HepG2 (cell line): ENCODE data around the gene TCF19.

Source experiments
- CEBPB ChIP-seq: IDR thresholded peaks from 2 replicates; pipeline ENCODE4 v1.6.1; 2011; ENCODE audit warnings: low read depth, low read length, improper control_type of control experiment, borderline replicate concordance
- ELF1 ChIP-seq: sonication (generic); formaldehyde crosslinking; IDR thresholded peaks from 2 replicates; pipeline ENCODE4 v1.4.0; 2020; ENCODE audit warnings: missing genetic modification reagents
- EZH2 ChIP-seq: conservative IDR thresholded peaks from 2 replicates; pipeline ENCODE4 v1.6.1; 2012; ENCODE audit warnings: mild to moderate bottlenecking, low read depth, low read length, moderate library complexity
- HDAC1 ChIP-seq: sonication (generic); formaldehyde crosslinking; IDR thresholded peaks from 2 replicates; pipeline ENCODE4 v1.5.1; 2020; ENCODE audit warnings: mild to moderate bottlenecking, missing genetic modification reagents
- KDM2A ChIP-seq: sonication (generic); formaldehyde crosslinking; IDR thresholded peaks from 2 replicates; pipeline ENCODE4 v1.4.0; 2020; ENCODE audit warnings: low read depth, missing genetic modification reagents, borderline replicate concordance
- POLR2A ChIP-seq, 2 experiments: IDR thresholded peaks; 2 replicates each; pipeline ENCODE4 v1.6.1; 2011; ENCODE audit warnings: low read depth in 2 of 2, low read length in 2 of 2, mild to moderate bottlenecking in 1 of 2, moderate library complexity in 1 of 2; ENCODE audit not compliant: insufficient read depth in 1 of 2
- PRDM15 ChIP-seq: sonication (generic); formaldehyde crosslinking; IDR thresholded peaks from 2 replicates; pipeline ENCODE4 v1.4.0; 2020; ENCODE audit warnings: missing genetic modification reagents
- ZNF282 ChIP-seq: fragments of 450-650 bp; IDR thresholded peaks from 2 replicates; pipeline ENCODE4 v1.6.1; 2018; ENCODE audit not compliant: partially characterized antibody
- TF ChIP-seq, protein P1 (sequence below): sonication (generic); formaldehyde crosslinking; IDR thresholded peaks from 2 replicates; pipeline ENCODE4 v1.4.0; 2020; ENCODE audit warnings: missing genetic modification reagents, borderline replicate concordance

- no peak for TF ChIP-seq HDAC1
- TF ChIP-seq PRDM15 (CRISPR knock-in tag) = no peak
- no peak for TF ChIP-seq EZH2
- TF ChIP-seq KDM2A (CRISPR knock-in tag) = no peak
- no peak for TF ChIP-seq ZNF282
- TF ChIP-seq ELF1 (CRISPR knock-in tag) = no peak
- TF ChIP-seq POLR2A (IDR thresholded peaks at IDR 0.05; ENCODE audit: insufficient read depth in 1 of 2, low read depth in 2 of 2, low read length in 2 of 2) = no peak
- TF ChIP-seq, protein P1, sequence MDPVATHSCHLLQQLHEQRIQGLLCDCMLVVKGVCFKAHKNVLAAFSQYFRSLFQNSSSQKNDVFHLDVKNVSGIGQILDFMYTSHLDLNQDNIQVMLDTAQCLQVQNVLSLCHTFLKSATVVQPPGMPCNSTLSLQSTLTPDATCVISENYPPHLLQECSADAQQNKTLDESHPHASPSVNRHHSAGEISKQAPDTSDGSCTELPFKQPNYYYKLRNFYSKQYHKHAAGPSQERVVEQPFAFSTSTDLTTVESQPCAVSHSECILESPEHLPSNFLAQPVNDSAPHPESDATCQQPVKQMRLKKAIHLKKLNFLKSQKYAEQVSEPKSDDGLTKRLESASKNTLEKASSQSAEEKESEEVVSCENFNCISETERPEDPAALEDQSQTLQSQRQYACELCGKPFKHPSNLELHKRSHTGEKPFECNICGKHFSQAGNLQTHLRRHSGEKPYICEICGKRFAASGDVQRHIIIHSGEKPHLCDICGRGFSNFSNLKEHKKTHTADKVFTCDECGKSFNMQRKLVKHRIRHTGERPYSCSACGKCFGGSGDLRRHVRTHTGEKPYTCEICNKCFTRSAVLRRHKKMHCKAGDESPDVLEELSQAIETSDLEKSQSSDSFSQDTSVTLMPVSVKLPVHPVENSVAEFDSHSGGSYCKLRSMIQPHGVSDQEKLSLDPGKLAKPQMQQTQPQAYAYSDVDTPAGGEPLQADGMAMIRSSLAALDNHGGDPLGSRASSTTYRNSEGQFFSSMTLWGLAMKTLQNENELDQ (CRISPR knock-in tag) = no peak
- no peak for TF ChIP-seq CEBPB
Measured at GRCh38 chr6:31115941-31116560, 42.3 kb upstream of the TCF19 start.
